Bronchial epithelial cell (primary cell): ENCODE measurements around the gene TMEM52. TPM values are rescaled to one million over a fixed set of nuclear protein-coding genes. Genes with fewer than 3 reads are reported as not detected.

Source experiments
- DNase-seq: peaks from one replicate; pipeline ENCODE4 v3.0.0-alpha.2; 2010; ENCODE audit warnings: low read depth
- FAIRE-seq: peaks from 2 replicates; lab custom pipeline; 2011; peaks lifted over from hg19 to GRCh38; lab: Jason Lieb, UNC
- H3K27me3 ChIP-seq: 2 replicates; pipeline ENCODE4 v1.5.1; 2011; ENCODE audit warnings: low read length; ENCODE audit not compliant: control insufficient read depth, insufficient read depth
- H3K36me3 ChIP-seq: 2 replicates; pipeline ENCODE4 v1.5.1; 2011; ENCODE audit warnings: low read length; ENCODE audit not compliant: control insufficient read depth, insufficient read depth
- H3K4me3 ChIP-seq: 2 replicates; pipeline ENCODE4 v1.5.1; 2011; ENCODE audit warnings: mild to moderate bottlenecking, low read depth, low read length, control low read depth
- CTCF ChIP-seq: IDR thresholded peaks from 2 replicates; pipeline ENCODE4 v1.5.1; 2011; ENCODE audit warnings: mild to moderate bottlenecking, moderate library complexity, low read length, control low read depth, inconsistent platforms; ENCODE audit not compliant: insufficient read depth, severe bottlenecking
- total RNA-seq: library from RNA; depleted of rRNA; stranded (reverse); fragments of >200 nt; gene quantifications from 2 replicates; pipeline ENCODE4 v1.2.1, GENCODE V29; 2014

The TMEM52 gene
- total RNA-seq, 1 donor from 2014 or later = 1.6 TPM

- Histone ChIP-seq H3K36me3 (no peaks in the 10 kb centered on the region), H3K4me3 (no peak overlapping the region), H3K27me3 (no peaks in the 10 kb centered on the region)
- no peak for TF ChIP-seq CTCF
- DNase-seq (no peak), FAIRE-seq (no peak)
Observed at GRCh38 chr1:1940123-1940425, 21.0 kb upstream of the TMEM52 start.

GRCh38 chr1:1939296-1940122, 20.4 kb upstream of the TMEM52 start:
- no peak for TF ChIP-seq CTCF
- FAIRE-seq = no peak
- H3K4me3 ChIP-seq = no peak overlapping the region
- no peaks in the 10 kb centered on the region for H3K27me3 ChIP-seq
- DNase-seq = no peak
- no peaks in the 10 kb centered on the region for H3K36me3 ChIP-seq

GRCh38 chr1:1938613-1939295, 19.7 kb upstream of the TMEM52 start:
- FAIRE-seq = no peak
- TF ChIP-seq CTCF = no peak
- Histone ChIP-seq H3K27me3 (no peaks in the 10 kb centered on the region), H3K36me3 (no peaks in the 10 kb centered on the region), H3K4me3 (no peak overlapping the region)
- DNase-seq = no peak

- H3K36me3 ChIP-seq = no peaks in the 10 kb centered on the region
- TF ChIP-seq CTCF = no peak
- H3K27me3 ChIP-seq = no peaks in the 10 kb centered on the region
- FAIRE-seq (no peak), DNase-seq (no peak)
- H3K4me3 ChIP-seq = no peak overlapping the region
Observed at GRCh38 chr1:1938276-1938573, 19.1 kb upstream of the TMEM52 start.

- DNase-seq (no peak), FAIRE-seq (peak; percentile 98)
- no peaks in the 10 kb centered on the region for H3K36me3 ChIP-seq
- TF ChIP-seq CTCF = no peak
- no peaks in the 10 kb centered on the region for H3K27me3 ChIP-seq
- H3K4me3 ChIP-seq = no peak overlapping the region
Observed at GRCh38 chr1:1937549-1938275, 18.6 kb upstream of the TMEM52 start.
